ENCODE data around the gene PACSIN1.

DNA sequence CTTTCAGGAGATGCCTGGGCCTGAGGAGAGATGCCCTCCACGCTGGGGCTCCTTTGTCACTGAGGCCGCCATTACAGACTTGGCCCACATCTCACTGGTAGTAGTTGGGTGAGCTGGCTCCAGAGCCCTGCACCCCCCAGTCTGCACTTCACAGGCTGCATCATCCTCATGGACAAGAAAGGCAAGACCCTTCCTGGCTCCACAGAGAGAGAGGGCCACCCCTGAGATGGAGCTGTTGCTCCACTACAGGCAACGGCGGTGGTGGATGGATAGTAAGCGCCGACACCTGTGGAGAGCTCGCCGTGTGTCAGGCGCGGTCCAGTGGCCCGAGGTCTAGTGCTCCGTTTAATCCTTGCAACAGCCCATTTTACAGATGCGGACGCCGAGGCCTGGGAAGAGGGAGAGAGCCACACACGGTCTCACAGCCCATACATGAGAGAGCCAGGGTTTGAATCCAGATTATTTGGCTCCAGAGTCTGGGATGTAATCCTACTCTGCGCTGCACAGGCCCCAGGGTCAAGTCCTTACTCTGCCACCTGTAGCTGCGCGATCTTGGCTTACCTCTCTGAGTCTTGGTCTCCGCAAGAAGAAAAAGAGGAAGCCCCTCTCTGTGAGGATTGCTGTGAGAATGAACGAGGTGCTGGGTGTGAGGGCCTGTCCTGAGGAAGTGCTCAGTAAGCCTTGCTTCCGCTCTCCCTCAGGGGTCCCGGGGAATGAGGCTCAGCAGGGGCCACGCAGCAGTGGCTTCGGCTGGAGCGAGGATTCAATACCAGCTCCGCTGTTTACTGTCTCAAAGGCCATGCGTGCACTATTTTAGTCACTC, 55.8 kb downstream of the PACSIN1 start:
- TF ChIP-seq REST (tag by site-specific recombination; IDR thresholded peaks at IDR 0.05) (no peak), PRDM10 (tag by site-specific recombination; IDR thresholded peaks at IDR 0.05) (no peak), GLIS1 (tag by site-specific recombination; IDR thresholded peaks at IDR 0.05) (no peak), ZNF335 (tag by site-specific recombination; conservative IDR thresholded peaks at IDR 0.05) (no peak)
- TF ChIP-seq, protein P1, sequence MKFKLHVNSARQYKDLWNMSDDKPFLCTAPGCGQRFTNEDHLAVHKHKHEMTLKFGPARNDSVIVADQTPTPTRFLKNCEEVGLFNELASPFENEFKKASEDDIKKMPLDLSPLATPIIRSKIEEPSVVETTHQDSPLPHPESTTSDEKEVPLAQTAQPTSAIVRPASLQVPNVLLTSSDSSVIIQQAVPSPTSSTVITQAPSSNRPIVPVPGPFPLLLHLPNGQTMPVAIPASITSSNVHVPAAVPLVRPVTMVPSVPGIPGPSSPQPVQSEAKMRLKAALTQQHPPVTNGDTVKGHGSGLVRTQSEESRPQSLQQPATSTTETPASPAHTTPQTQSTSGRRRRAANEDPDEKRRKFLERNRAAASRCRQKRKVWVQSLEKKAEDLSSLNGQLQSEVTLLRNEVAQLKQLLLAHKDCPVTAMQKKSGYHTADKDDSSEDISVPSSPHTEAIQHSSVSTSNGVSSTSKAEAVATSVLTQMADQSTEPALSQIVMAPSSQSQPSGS (tag by site-specific recombination; IDR thresholded peaks at IDR 0.05; ENCODE audit: low read depth) = no peak

Measured in HEK293 (cell line).